HG03196 (cell line): Measurements from ENCODE around the gene PNLDC1.
A peak's percentile ranks its signal among the peaks of the same experiment; 100 is the strongest.
"Not testable (repeated sequence)": the region's sequence is repeated elsewhere in the genome, so short reads cannot be mapped to it uniquely, and the experiment has no call there.

Experiments
- ATAC-seq: cut with Tn5 transposase; IDR thresholded peaks from one replicate; pipeline ENCODE4 v1.9.1; 2021; ENCODE audit not compliant: unreplicated experiment

Gene PNLDC1

GRCh38 chr6:159778131-159778530 lies 21.9 kb upstream of the PNLDC1 start:
- ATAC-seq, result no peak

- ATAC-seq, result no peak
These were observed 21.5 kb upstream of the PNLDC1 start for GRCh38 chr6:159778542-159779103.

GRCh38 chr6:159788276-159788675 lies 11.8 kb upstream of the PNLDC1 start:
- no peak for ATAC-seq

DNA sequence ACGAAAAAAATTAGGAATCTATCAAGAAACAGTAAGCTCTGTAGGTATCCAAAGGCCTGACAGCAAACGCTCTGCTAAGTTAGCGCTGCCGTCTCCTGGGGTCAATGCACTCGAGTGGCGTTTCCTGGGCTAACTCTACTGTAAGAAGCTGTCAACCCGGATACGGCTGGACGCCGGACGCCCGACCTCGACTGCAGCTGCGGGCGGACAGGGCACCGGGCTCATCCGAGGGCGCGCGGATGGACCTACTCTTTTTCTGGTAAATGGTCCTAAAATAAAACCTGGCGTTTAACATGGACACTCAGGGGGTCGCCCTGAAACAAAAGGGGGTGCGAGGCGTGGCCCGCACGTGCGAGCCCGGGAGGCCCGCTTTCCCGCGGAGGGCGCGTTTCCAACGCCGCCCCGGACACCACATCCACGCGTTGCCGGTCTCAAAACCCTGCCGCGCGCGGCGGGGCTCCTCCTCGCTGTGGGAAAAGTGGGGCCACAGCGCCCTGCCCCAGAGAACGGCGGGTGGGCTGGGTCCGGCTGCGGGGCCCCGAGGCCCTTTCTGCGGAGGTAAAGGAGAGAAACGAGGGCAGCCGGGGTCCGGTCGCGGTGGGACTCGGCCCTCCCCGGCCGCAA lies 11.2 kb upstream of the PNLDC1 start:
- ATAC-seq, result no peak

DNA sequence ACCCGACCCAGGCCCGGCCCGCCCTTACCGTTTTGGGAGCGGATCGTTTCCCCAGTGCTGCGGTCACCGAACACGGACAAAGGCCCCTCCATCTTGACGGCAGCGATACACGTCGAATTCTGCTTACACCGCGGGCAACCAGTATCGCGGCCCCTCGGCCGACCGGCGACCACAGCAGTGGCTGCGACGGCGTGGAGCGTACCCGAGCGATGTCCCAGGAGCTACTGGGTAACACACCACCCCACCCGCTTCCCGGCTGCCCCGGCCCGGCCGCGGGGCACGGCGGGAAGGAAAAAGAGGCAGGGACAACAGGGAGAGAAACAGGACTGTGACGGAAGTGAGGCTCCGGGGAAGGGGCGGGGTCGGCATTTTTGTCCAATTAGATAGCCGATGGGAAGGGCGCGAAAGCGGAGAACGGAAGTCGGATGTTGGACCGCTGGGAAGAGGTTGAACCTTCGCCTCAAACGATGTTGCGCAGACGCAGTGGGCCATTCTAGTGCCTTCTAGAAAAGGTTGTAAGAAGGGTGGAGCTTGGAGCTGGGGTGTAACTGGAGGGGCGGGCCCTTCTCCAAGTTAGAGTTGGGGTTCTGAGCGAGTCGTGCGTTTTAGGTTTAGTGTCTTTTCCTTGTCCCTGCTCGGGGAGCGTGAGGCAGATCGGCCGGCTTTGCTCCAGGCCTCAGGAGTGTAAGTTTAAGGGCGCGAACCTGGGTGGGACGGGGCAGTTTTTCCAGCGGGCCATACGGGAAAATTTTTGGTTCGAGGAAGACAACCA lies 10.5 kb upstream of the PNLDC1 start, which contains the start of gene TCP1:
Gene TCP1, minus strand, starts transcription at position 226 of the 772 bp plus-strand sequence. Its CDS starts 134 bp downstream, at position 92.
- peak; percentile 82 for ATAC-seq

DNA sequence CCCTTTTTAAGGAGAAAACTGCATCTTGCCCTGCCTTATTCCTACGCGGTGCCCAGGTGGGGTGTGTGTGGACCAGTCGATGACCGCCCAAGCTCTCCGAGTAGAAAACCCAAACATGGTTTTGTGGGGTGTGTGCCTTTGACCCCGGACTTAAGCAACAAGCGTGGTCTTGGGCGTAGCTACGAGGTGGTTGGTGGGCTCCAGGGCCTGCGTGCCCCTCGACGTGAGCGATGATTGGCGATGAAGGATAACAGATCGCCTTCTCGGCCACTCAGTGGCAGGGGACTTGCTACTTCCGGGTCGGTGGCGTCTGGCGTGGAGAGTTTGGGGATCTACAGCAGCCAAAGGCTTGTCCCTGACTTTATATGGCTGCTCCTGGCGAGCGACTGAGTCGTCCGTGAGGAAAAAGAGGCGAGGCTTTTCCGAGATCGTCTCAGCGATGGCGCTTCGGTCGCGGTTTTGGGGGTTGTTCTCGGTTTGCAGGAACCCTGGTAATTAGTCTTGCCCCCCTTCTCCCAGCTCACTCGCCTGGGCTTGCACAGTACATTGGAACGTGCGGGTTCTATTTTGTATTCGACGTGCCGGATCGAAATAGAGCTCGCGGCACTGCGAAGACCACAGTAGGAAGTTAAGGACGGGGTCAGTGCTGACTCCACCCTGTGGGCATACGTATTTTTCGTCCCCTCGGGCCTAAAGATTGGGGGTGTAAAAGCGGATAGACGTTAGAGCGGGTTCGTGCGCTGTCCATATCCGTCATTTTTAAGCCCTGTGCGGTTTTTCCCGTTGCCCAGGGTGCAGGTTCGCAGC lies 9.7 kb upstream of the PNLDC1 start, which contains the start of gene MRPL18:
Gene MRPL18, plus strand, starts transcription at position 319 of the 807 bp plus-strand sequence. Its CDS starts 121 bp downstream, at position 440.
- peak; percentile 84 for ATAC-seq

DNA sequence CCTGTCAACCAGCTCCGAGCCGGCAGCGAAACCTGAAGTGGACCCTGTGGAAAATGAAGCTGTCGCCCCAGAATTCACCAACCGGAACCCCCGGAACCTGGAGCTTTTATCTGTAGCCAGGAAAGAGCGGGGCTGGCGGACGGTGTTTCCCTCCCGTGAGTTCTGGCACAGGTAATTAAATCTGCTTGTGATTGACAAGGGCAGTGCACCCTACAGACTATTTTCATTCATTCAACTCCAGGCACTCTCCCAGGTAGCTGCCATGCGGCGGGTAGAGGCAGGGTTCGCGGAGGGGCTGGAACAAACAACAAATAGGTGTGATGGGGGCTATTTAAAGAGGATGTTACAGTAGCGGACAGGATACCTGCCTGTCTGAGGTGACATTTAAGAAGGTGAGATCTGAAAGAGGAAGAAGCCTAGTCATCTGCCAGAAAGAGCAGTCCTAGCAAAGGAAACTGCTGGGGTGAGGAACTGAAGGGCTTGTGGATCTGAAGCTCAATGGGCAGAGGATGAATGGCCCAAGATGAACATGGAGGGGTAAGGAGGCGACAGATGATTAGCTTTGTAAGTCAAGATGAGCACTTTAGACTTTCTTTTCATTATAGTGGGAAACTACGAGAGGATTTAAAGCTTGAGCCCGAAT lies 9.0 kb upstream of the PNLDC1 start:
- ATAC-seq, result no peak

DNA sequence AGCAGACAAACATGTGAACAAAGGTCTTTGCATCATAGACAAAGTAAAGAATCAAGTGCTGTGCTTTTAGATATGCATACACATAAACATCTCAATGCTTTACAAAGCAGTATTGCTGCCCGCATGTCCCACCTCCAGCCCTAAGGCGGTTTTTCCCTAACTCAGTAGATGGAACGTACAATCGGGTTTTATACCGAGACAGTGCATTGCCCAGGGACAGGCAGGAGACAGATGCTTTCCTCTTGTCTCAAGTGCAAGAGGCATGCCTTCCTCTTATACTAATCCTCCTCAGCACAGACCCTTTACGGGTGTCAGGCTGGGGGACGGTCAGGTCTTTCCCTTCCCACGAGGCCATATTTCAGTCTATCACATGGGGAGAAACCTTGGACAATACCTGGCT lies 5.1 kb upstream of the PNLDC1 start:
- not testable (repeated sequence) for ATAC-seq

- ATAC-seq, result no peak
These were observed 2.5 kb upstream of the PNLDC1 start for GRCh38 chr6:159797554-159797953.

GRCh38 chr6:159801935-159802334 lies 1.9 kb downstream of the PNLDC1 start:
- no peak for ATAC-seq

GRCh38 chr6:159804504-159804903 lies 4.4 kb downstream of the PNLDC1 start:
- ATAC-seq, result no peak

DNA sequence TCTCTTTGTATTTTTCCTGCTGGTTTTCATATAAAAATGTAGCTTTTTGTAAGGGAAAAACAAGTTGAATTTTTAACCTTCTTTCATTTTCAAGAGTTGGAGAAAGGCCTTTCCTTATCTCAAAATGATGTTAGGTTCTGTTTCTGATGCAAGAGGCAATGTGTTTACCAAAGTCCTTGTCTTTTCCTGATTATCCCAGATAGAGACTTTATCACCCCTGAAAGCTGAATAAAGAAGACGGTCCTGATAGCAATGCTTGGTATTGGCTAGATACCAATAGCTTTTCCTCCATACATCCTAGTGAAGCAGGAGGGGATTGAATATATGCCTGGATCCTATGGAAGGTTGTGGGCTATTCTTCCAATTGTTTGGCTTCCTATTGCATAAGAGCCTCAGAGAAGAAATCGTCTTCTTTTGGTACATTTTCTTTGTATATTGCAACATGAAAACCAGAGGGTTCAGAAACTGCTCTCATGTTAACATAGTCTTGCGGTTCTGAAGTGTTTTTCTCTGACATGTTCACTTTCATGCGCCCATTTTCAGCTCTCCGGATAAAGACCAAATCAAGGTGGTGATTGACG lies 5.5 kb downstream of the PNLDC1 start:
- no peak for ATAC-seq

DNA sequence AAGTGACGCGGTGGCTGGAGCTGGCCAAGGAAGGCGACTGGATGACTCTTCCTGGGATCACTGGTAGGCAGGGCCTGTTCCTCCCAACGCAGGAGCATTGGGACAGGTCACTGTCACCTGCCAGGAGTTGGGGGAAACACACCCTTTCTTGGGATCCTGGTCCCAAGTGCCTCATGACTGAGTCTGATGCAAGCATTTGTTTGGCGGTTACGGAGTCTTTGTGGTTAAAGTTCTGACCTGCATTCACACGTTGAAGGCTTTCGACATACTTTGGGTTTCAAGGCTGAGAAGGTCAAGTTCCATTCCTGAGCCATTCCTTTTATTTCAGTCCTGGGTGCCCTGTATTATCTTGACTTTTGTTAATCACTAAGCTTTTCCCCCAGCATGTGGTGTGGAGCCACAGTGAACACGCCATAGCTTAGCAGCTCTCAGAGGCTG lies 6.0 kb downstream of the PNLDC1 start:
- no peak for ATAC-seq

- no peak for ATAC-seq
These were observed 7.2 kb downstream of the PNLDC1 start for GRCh38 chr6:159807150-159807858.

- no peak for ATAC-seq
These were observed 8.6 kb downstream of the PNLDC1 start for GRCh38 chr6:159808647-159809046.

DNA sequence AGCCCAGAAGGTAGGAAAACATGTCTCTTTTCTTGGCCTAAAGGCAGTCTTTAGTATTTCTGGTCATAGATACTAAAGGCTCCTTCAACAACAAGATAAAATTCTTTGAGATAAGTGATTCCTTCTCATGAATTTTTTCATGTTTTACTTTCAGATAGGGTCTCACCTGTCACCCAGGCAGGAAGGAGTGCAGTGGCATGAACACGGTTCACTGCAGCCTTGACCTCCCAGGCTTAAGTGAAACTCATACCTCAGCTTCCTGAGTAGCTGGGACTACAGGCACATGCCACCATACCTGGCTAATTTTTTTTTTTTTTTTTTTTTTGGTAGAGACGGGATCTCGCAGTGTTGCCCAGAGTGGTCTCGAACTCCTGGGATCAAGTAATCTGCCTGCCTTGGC lies 9.1 kb downstream of the PNLDC1 start:
- ATAC-seq, result peak; percentile 63

DNA sequence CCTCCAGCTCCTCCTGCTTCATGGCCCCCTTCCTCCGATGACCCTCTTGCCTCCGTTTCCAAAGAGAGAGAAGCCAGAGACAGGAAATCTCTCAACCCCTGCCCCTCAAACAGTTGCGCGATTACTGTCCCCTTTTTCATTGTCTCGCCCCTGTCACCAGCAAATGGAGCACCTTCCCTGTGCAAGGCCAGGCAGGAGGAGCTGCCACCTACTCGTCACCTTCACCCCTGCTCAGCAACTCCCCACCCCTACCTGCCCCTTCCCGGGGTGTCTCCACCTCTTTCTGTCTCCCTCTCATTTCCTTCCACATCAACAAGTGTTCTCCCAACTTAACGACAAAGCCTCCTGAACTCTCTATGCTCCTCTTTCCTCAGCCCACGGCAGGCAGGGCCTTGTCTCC lies 13.7 kb downstream of the PNLDC1 start:
- ATAC-seq, result no peak

GRCh38 chr6:159815410-159815809 lies 15.3 kb downstream of the PNLDC1 start:
- ATAC-seq, result no peak

- ATAC-seq, result not testable (repeated sequence)
These were observed 16.7 kb downstream of the PNLDC1 start for GRCh38 chr6:159816775-159817174.
